Skeletal muscle satellite cell (primary cell): ENCODE results near the gene ARAP2.

Experiments used
- H3K27me3 ChIP-seq: 2 replicates; pipeline ENCODE4 v1.7.0; 2013; ENCODE audit warnings: low read length; ENCODE audit not compliant: control insufficient read depth, insufficient read depth
- H3K36me3 ChIP-seq: 2 replicates; pipeline ENCODE4 v1.7.0; 2013; ENCODE audit warnings: mild to moderate bottlenecking, control low read depth, low read length; ENCODE audit not compliant: insufficient read depth
- H3K4me1 ChIP-seq: 2 replicates; pipeline ENCODE4 v1.7.0; 2013; ENCODE audit warnings: low read length; ENCODE audit not compliant: control insufficient read depth, insufficient read depth
- H3K4me2 ChIP-seq: 2 replicates; pipeline ENCODE4 v1.7.0; 2013; ENCODE audit warnings: mild to moderate bottlenecking, low read length
- H3K4me3 ChIP-seq: 2 replicates; pipeline ENCODE4 v1.7.0; 2013; ENCODE audit warnings: low read length
- H3K9ac ChIP-seq: 2 replicates; pipeline ENCODE4 v1.7.0; 2013; ENCODE audit warnings: mild to moderate bottlenecking, low read depth, low read length, moderate library complexity
- H3K9me3 ChIP-seq: replicated peaks from 2 replicates; pipeline ENCODE4 v1.7.0; 2013; ENCODE audit warnings: mild to moderate bottlenecking, control low read depth, low read length

ARAP2 gene

DNA sequence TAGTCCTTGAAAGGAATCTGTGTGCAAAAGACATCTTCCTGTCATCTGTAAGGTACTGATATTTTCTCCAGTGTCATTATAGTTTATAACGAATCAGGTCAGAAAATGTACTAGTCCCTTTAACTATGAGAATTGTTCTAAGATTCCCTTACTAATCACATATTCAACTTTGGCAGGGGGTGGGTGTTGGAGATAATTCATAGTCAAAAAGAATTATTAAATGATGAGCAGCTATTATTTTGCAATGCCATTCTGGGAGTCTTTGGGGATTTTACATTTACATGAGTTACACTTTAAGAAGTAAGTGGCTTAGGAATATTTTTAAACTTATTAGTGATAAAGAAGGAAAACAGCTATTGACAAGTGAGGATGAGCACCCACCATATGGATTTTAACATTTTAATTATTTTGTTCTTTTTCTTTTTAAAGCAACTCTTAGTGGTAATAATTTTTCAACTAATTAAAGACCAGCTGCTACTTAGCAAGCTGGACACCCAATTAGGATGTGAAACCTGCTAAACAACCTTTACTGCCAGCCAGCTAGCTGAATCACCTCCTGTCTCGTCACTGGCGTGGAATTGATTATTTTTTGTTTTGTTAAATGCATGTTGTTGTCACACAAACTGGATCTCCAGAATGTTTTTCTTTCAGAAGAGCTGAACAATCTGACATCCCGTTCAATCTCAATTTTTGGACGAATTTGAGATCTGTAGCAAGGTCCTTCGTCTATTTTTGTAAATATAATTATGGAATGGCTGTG, 219.2 kb downstream of the ARAP2 start:
- Histone ChIP-seq H3K9ac (no peak overlapping the region), H3K9me3 (peaks cover 4% of the 10 kb centered on the region), H3K4me3 (no peak overlapping the region), H3K4me1 (no peaks in the 10 kb centered on the region), H3K27me3 (no peaks in the 10 kb centered on the region), H3K4me2 (no peak overlapping the region), H3K36me3 (no peaks in the 10 kb centered on the region)

DNA sequence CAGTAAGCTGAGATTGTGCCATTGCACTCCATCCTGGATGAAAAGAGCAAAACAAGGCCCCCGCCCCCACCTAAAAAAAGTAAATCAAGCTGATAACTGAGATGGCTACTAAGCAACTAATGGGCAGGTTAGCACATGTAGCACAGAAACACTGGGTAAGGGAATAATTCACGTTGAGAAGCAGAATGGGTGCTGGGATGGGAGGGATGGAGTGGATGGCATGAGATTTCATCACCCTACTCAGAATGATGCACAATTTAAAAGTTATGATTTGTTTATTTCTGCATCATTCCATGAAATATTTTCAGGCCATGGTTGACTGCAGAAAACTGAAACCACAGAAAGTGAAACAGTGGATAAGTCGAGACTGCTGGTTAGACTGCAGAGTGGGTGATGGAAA, 224.0 kb downstream of the ARAP2 start:
- no peak overlapping the region for H3K9ac ChIP-seq
- H3K4me3 ChIP-seq: no peak overlapping the region

More for the DNA sequence above, 224.0 kb downstream of the ARAP2 start:
- H3K27me3 ChIP-seq: no peaks in the 10 kb centered on the region
- H3K4me1 ChIP-seq: no peaks in the 10 kb centered on the region
- peaks cover 6% of the 10 kb centered on the region for H3K9me3 ChIP-seq
- H3K36me3 ChIP-seq: no peaks in the 10 kb centered on the region
- H3K4me2 ChIP-seq: no peak overlapping the region
